HL-60 (cell line): ENCODE measurements around the gene NHLRC2.
A peak's percentile ranks its signal among the peaks of the same experiment; 100 is the strongest.
"Not testable (repeated sequence)": the region's sequence is repeated elsewhere in the genome, so short reads cannot be mapped to it uniquely, and the experiment has no call there.

Experiments used
- DNase-seq, 2 experiments: peaks; one replicate each; pipeline ENCODE4 v3.0.0-alpha.2; 2010 to 2020; ENCODE audit warnings: low read depth in 1 of 2, low spot score in 1 of 2
- H3K27ac ChIP-seq: fragments of 250-450 bp; sonication (Bioruptor Pico); replicated peaks from 2 replicates; pipeline ENCODE4 v1.5.1; 2020; ENCODE audit warnings: mild to moderate bottlenecking, moderate library complexity
- H3K27me3 ChIP-seq: fragments of 250-450 bp; sonication (Bioruptor Pico); 2 replicates; pipeline ENCODE4 v1.5.1; 2021; ENCODE audit warnings: mild to moderate bottlenecking, moderate library complexity; ENCODE audit not compliant: insufficient read depth, poor library complexity, severe bottlenecking
- H3K4me3 ChIP-seq: replicated peaks from 2 replicates; pipeline ENCODE4 v1.5.1; 2011; ENCODE audit warnings: mild to moderate bottlenecking, control low read depth, low read length; ENCODE audit not compliant: insufficient read depth
- CTCF ChIP-seq: IDR thresholded peaks from one replicate; pipeline ENCODE4 v1.5.1; 2011; ENCODE audit warnings: low read length, control low read depth, inconsistent platforms; ENCODE audit not compliant: insufficient read depth
- GABPA ChIP-seq: IDR thresholded peaks from 2 replicates; pipeline ENCODE4 v1.6.1; 2012; ENCODE audit warnings: low read depth
- POLR2AphosphoS5 ChIP-seq: IDR thresholded peaks from 2 replicates; pipeline ENCODE4 v1.6.1; 2012; ENCODE audit warnings: low read depth
- REST ChIP-seq: IDR thresholded peaks from 2 replicates; pipeline ENCODE4 v1.6.1; 2012; ENCODE audit warnings: low read depth; ENCODE audit not compliant: insufficient replicate concordance
- SPI1 ChIP-seq: IDR thresholded peaks from 2 replicates; pipeline ENCODE4 v1.6.1; 2012; ENCODE audit warnings: low read depth, mild to moderate bottlenecking, borderline replicate concordance
- long read RNA-seq: library from polyadenylated mRNA; unstranded; transcript quantifications from one replicate; pipeline ENCODE4 v2.0.0, GENCODE V29; 2020

The NHLRC2 gene
- long read RNA-seq, full-length matches to known transcripts: 26 of 50 reads
- long read RNA-seq, partial matches to known transcripts: 13 of 50 reads
- long read RNA-seq, other reads (novel, unspliced or antisense): 11 of 50 reads

- H3K4me3 ChIP-seq: peak within 1 kb of the TSS; percentile 88
- peak; percentile 52 to 82 for DNase-seq
- TF ChIP-seq REST (peak; percentile 50), SPI1 (no peak), GABPA (peak; percentile 30; the same call in 1 of the 2 replicates), POLR2AphosphoS5 (0 out of 2 replicates have a peak, but pooled peaks have one; percentile 49), CTCF (no peak)
- H3K27ac ChIP-seq: peak within 1 kb of the TSS; percentile 94
- no peaks in the 10 kb centered on the region for H3K27me3 ChIP-seq
Observed at GRCh38 chr10:113854013-113854760, at the start of gene NHLRC2, which contains the start of gene DCLRE1A. Gene NHLRC2 (plus strand): TSS chr10:113854661. CDS start chr10:113854873, 212 bp downstream. Gene DCLRE1A (minus strand): TSS chr10:113854082. CDS start chr10:113853182, 900 bp downstream.

GRCh38 chr10:113806503-113806902 is 48.0 kb upstream of the NHLRC2 start:
- TF ChIP-seq POLR2AphosphoS5: no peak
- TF ChIP-seq SPI1: no peak
- TF ChIP-seq REST: no peak
- TF ChIP-seq CTCF: no peak
- TF ChIP-seq GABPA: no peak
- no peak overlapping the region for H3K4me3 ChIP-seq
- no peak for DNase-seq
- H3K27me3 ChIP-seq: no peaks in the 10 kb centered on the region
- no peak overlapping the region for H3K27ac ChIP-seq

GRCh38 chr10:113808168-113808567 is 46.3 kb upstream of the NHLRC2 start:
- no peak overlapping the region for H3K4me3 ChIP-seq
- no peaks in the 10 kb centered on the region for H3K27me3 ChIP-seq
- TF ChIP-seq CTCF: no peak
- no peak for TF ChIP-seq GABPA
- no peak for TF ChIP-seq REST
- TF ChIP-seq POLR2AphosphoS5: no peak
- TF ChIP-seq SPI1: no peak
- DNase-seq: no peak
- H3K27ac ChIP-seq: no peak overlapping the region

- H3K4me3 ChIP-seq, DNase-seq, H3K27ac ChIP-seq, H3K27me3 ChIP-seq: not testable (repeated sequence)
Observed at GRCh38 chr10:113814700-113815099, 39.8 kb upstream of the NHLRC2 start.
